Panc1 (cell line): ENCODE data around the gene KCNQ1. TPM values are rescaled to one million over a fixed set of nuclear protein-coding genes. Genes with fewer than 3 reads are reported as not detected.

ENCODE experiments used
- ATAC-seq: fragments of 200-7000 bp; cut with Tn5 transposase; 2 replicates; pipeline ENCODE4 v1.9.1; 2020; ENCODE audit warnings: mild to moderate bottlenecking, moderate library complexity
- BruUV-seq: library from RNA; stranded (reverse); fragments of 400-500 nt; replicated peaks from 2 replicates; lab custom pipeline; 2021; lab: Mats Ljungman, UMichigan
- CTCF ChIA-PET: fragments of 300-600 bp; sonication (Branson Sonifier 250); formaldehyde crosslinking; loops from one replicate; lab custom pipeline; 2022; ENCODE audit warnings: antibody characterized with exemption; lab: Charles Lee
- POLR2A ChIA-PET: fragments of 300-600 bp; sonication (Branson Sonifier 250); formaldehyde crosslinking; loops from one replicate; lab custom pipeline; 2022; ENCODE audit warnings: antibody characterized with exemption; lab: Charles Lee
- DNase-seq: peaks from one replicate; pipeline ENCODE4 v3.0.0-alpha.2; 2010; ENCODE audit warnings: low read depth, low spot score
- H3K27ac ChIP-seq: 2 replicates; pipeline ENCODE4 v1.5.1; 2011; ENCODE audit warnings: mild to moderate bottlenecking, low read length, inconsistent platforms
- H3K27me3 ChIP-seq: fragments of 200-500 bp; sonication (Bioruptor generic); 2 replicates; pipeline ENCODE4 v1.6.0; 2014; ENCODE audit warnings: low read length, inconsistent platforms; ENCODE audit not compliant: control insufficient read depth, insufficient read depth
- H3K36me3 ChIP-seq: fragments of 200-500 bp; sonication (Bioruptor generic); 2 replicates; pipeline ENCODE4 v1.5.1; 2014; ENCODE audit warnings: inconsistent platforms, mild to moderate bottlenecking, low read length, moderate library complexity; ENCODE audit not compliant: control insufficient read depth, insufficient read depth
- H3K4me1 ChIP-seq: 2 replicates; pipeline ENCODE4 v1.5.1; 2011; ENCODE audit warnings: inconsistent platforms, mild to moderate bottlenecking, low read length, moderate library complexity; ENCODE audit not compliant: control insufficient read depth, insufficient read depth
- H3K4me3 ChIP-seq, 2 experiments: 2 replicates each; pipeline ENCODE4 v1.5.1; 2011 to 2012; ENCODE audit warnings: low read depth in 2 of 2, low read length in 2 of 2, mild to moderate bottlenecking in 2 of 2, inconsistent platforms in 1 of 2, moderate library complexity in 1 of 2
- H3K9me3 ChIP-seq: fragments of 200-500 bp; sonication (Bioruptor generic); 2 replicates; pipeline ENCODE4 v1.5.1; 2014; ENCODE audit warnings: low read depth, mild to moderate bottlenecking, inconsistent platforms, low read length, moderate library complexity; ENCODE audit not compliant: control insufficient read depth, insufficient read depth
- CTCF ChIP-seq: fragments of 450-650 bp; IDR thresholded peaks from 2 replicates; pipeline ENCODE4 v1.5.1; 2017; ENCODE audit warnings: mild to moderate bottlenecking
- POLR2AphosphoS5 ChIP-seq: IDR thresholded peaks from 2 replicates; pipeline ENCODE4 v1.6.1; 2012; ENCODE audit warnings: mild to moderate bottlenecking, low read depth, low read length, moderate library complexity
- SIN3A ChIP-seq: IDR thresholded peaks from 2 replicates; pipeline ENCODE4 v1.6.1; 2012; ENCODE audit warnings: low read depth, mild to moderate bottlenecking, low read length, moderate library complexity, borderline replicate concordance; ENCODE audit not compliant: insufficient read depth
- TCF7L2 ChIP-seq: IDR thresholded peaks from 2 replicates; pipeline ENCODE4 v1.6.1; 2011; ENCODE audit warnings: mild to moderate bottlenecking, low read depth, low read length, inconsistent platforms
- in situ Hi-C: cut with HindIII; loops from 2 replicates; pipeline ENCODE4 v1.10.0; 2016; ENCODE audit warnings: low sequenced_read_pairs, low pct_unique_long_range_greater_than_20kb
- intact Hi-C: fragments of 100-400 bp; cut with micrococcal nuclease; formaldehyde crosslinking; loops from one replicate; pipeline ENCODE4 v1.10.0; 2022; ENCODE audit not compliant: unreplicated experiment
- total RNA-seq: library from RNA; stranded (reverse); gene quantifications from one replicate; pipeline ENCODE4 v1.2.1, GENCODE V29; 2021; ENCODE audit not compliant: unreplicated experiment
- TF ChIP-seq, protein P1 (sequence below), 2 experiments: IDR thresholded peaks; 2 replicates each; pipeline ENCODE4 v1.6.1; 2011 to 2012; ENCODE audit warnings: low read depth in 2 of 2, control low read depth in 1 of 2, low read length in 1 of 2, mild to moderate bottlenecking in 1 of 2, moderate library complexity in 1 of 2; ENCODE audit not compliant: insufficient read depth in 1 of 2

The KCNQ1 gene
- total RNA-seq, 1 experiment from 2014 or later = 1.0 TPM

DNA sequence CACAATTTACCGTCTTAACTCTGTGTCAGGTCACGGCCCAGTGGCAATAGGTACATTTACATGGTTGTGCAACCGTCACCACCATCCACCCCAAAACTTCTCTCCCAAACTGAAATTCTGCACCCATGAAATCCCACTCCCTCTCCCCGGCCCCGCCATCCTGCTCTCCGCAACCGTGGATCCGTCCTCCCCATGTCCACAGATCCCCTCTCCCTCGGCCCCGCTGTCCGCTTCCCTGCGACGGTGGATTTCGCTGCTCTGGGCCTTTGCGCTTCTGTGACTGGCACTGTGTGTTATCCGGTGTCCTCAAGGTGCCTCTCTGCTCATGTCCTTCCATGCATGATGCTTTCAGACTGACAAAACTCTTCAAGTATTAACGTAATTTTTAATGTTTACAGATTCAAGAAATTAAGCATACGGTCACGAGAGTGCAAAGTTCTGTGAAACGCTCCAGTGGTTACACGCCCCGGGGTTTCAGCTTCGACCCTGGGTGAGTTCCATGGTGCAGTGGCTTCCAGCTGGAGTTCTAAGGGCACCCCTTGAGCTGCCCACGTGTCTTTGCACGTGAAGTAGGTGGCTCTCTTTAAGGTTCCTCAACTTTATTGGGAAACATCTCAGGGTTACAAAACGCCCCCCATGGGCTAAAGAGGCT, 76.4 kb downstream of the KCNQ1 start:
- no peak for DNase-seq
- Histone ChIP-seq H3K4me3 (no peak overlapping the region), H3K9me3 (no peaks in the 10 kb centered on the region), H3K4me1 (no peaks in the 10 kb centered on the region), H3K27ac (no peak overlapping the region), H3K27me3 (no peaks in the 10 kb centered on the region; the same call in 1 of the 2 replicates), H3K36me3 (no peaks in the 10 kb centered on the region)
- TF ChIP-seq, protein P1, sequence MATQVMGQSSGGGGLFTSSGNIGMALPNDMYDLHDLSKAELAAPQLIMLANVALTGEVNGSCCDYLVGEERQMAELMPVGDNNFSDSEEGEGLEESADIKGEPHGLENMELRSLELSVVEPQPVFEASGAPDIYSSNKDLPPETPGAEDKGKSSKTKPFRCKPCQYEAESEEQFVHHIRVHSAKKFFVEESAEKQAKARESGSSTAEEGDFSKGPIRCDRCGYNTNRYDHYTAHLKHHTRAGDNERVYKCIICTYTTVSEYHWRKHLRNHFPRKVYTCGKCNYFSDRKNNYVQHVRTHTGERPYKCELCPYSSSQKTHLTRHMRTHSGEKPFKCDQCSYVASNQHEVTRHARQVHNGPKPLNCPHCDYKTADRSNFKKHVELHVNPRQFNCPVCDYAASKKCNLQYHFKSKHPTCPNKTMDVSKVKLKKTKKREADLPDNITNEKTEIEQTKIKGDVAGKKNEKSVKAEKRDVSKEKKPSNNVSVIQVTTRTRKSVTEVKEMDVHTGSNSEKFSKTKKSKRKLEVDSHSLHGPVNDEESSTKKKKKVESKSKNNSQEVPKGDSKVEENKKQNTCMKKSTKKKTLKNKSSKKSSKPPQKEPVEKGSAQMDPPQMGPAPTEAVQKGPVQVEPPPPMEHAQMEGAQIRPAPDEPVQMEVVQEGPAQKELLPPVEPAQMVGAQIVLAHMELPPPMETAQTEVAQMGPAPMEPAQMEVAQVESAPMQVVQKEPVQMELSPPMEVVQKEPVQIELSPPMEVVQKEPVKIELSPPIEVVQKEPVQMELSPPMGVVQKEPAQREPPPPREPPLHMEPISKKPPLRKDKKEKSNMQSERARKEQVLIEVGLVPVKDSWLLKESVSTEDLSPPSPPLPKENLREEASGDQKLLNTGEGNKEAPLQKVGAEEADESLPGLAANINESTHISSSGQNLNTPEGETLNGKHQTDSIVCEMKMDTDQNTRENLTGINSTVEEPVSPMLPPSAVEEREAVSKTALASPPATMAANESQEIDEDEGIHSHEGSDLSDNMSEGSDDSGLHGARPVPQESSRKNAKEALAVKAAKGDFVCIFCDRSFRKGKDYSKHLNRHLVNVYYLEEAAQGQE (IDR thresholded peaks at IDR 0.05; ENCODE audit: insufficient read depth in 1 of 2, low read depth in 2 of 2, low read length in 1 of 2) = no peak
- no peak for TF ChIP-seq SIN3A
- no peak for TF ChIP-seq POLR2AphosphoS5
- no peak for TF ChIP-seq CTCF
- POLR2A ChIA-PET = no interaction called here
- no TSS peak for BruUV-seq
- in situ Hi-C loops (no loop called here), intact Hi-C loops (loop anchor here (10.0 kb wide), 1 partner anchor 206 kb away; no protein-coding TSS in a partner anchor)
- CTCF ChIA-PET = no interaction called here
- no peak for ATAC-seq

DNA sequence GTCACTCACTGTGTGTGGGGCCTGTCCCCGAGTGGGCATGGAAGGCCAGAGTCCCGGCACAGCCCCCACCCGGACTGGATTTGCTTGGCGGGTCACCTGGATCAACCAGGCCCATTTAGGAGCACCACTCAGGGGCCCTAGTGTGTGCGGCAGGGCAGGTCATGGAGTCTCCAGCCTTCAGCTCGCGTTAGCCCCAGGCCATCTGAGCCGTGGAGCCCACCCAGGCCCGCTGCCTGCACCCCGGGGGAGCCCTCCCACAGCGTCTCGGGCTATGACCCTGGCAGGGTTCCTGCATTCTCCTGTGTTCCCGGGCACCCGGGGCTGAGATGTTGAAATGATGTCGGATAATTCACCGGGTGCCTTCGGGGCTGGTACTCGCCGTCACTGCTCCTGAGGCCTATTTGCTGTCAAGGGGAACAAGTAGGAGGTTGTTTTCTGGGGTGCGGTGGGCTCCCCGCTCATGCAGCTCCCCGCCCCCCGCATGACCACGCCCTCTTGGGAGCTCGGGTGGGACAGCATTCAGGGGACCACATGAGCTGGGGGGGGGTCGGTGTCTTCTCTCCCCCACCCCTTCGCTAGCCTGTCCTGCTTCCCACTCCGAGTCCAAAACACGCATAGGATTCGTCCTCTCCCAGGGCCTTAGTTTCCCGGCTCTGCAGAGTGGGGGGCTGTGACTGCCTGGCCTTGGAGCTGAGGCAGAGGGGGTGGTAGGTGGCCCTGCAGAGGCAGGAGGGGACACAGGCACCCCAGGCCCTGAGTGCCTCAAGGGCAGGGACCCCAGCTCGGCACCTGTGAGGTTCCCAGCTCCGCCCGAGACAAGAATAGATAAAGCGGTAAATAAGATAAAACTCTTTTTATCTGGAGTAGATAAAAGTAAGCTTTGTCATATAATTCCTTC, 77.2 kb downstream of the KCNQ1 start:
- no peak overlapping the region for H3K4me3 ChIP-seq
- intact Hi-C loops (loop anchor here (10.0 kb wide), 1 partner anchor 207 kb away; no protein-coding TSS in a partner anchor), in situ Hi-C loops (no loop called here)
- no peak for TF ChIP-seq SIN3A
- TF ChIP-seq, protein P1 (IDR thresholded peaks at IDR 0.05; ENCODE audit: insufficient read depth in 1 of 2, low read depth in 2 of 2, low read length in 1 of 2) = no peak
- no peak for TF ChIP-seq POLR2AphosphoS5
- no peak for TF ChIP-seq CTCF
- TF ChIP-seq TCF7L2 = no peak
- no peak for DNase-seq
- H3K27ac ChIP-seq = no peak overlapping the region
- POLR2A ChIA-PET = no interaction called here
- no peaks in the 10 kb centered on the region for H3K36me3 ChIP-seq
- H3K9me3 ChIP-seq = no peaks in the 10 kb centered on the region
- no peak for ATAC-seq
- no peaks in the 10 kb centered on the region for H3K4me1 ChIP-seq
- BruUV-seq = no TSS peak
- no peaks in the 10 kb centered on the region for H3K27me3 ChIP-seq
- CTCF ChIA-PET = no interaction called here
